ENCODE measurements around the gene CELA2A. TPM values are rescaled to one million over a fixed set of nuclear protein-coding genes. Genes with fewer than 3 reads are reported as not detected.

CELA2A gene
- polyA plus RNA-seq (ENCODE audit: insufficient read length in 10 of 10): under 1 TPM in 6 of 10 donors, not detected in 4; 0.20 to 0.80 (median 0.49) TPM
- long read RNA-seq, donor 1: 0 reads
- long read RNA-seq, donor 2: 0 reads
- long read RNA-seq, donor 3: 0 reads
- long read RNA-seq, donor 4: 0 reads
- long read RNA-seq, donor 5: 0 reads
- long read RNA-seq, donor 6: 0 reads
- long read RNA-seq, donor 7: 0 reads
- long read RNA-seq, donor 8: 0 reads
- long read RNA-seq, donor 9: 0 reads

DNA sequence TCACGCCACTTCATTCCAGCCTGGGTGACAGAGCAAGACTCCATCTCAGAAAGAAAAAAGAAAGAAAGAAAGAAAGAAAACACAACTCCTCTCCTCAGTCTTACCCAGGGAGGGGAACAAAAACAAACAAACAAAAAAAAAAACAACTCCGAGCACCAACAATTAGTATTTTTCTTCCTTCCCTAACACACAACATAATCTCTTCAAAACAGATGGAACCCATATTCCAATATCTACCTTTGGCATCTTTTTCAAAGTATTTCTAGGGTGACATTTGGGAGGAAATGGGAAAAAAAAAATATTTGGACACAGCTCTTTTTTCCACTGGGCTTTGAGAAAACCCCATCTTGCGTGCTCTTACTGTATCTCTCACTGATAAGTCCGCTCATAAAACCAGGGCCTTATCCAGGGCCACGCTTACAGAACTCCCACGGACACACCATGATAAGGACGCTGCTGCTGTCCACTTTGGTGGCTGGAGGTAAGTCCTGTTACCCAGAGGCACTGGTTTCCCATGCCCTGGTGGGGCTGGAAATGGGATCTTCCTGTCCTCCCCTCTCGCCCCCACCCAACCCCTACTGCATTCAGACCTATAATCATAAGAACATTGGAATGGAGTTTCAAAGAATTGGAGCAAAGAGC, at the start of gene CELA2A:
Gene CELA2A (plus strand): TSS at position 420 of the 642 bp plus-strand sequence. CDS start 22 bp downstream, at position 442.
- no peak for DNase-seq

DNA sequence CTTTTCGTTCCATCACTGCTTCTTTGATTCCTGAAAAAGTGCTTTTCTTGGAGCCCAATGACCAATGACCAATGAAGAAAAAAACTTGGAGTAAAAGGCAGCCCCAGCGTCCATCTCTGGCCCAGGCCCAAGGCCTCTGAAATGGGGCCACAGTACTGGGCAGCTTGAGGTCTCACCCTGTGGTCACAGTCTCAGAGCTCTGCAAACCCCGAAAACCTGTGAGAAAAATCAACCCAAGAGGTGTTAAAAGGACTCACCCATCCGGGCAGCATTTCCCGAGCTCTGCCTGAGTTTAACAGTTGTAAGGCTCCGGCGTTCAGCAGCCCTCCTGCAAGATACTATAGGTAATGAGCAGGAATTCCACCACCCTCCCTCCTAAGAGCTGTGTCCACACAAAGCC, 49.0 kb upstream of the CELA2A start:
- no peak for DNase-seq

DNA sequence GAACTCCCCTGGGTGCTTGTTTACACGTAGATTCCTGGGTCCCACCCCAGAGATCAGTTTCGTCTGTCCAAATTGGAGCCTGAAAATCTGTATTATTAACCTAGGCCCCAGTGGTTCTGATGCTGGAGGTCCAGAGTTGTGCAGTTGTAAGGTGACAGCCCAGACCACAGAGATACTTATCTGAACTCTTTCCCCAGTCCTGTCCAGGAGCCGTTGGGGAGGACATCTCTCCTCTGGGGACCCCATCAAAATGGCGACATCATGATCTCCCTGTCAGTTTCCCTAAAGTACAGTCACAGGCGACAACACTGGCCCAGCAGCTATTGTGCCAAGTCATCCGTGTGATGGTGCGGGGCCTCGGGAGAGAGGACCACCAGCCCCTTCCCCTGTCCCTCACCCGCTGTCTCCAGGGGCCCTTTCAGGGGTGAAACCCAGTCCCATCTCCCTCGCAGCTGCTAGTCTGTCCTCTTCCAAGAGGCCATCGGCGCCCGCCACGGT, 47.6 kb upstream of the CELA2A start:
- DNase-seq: no peak

DNA sequence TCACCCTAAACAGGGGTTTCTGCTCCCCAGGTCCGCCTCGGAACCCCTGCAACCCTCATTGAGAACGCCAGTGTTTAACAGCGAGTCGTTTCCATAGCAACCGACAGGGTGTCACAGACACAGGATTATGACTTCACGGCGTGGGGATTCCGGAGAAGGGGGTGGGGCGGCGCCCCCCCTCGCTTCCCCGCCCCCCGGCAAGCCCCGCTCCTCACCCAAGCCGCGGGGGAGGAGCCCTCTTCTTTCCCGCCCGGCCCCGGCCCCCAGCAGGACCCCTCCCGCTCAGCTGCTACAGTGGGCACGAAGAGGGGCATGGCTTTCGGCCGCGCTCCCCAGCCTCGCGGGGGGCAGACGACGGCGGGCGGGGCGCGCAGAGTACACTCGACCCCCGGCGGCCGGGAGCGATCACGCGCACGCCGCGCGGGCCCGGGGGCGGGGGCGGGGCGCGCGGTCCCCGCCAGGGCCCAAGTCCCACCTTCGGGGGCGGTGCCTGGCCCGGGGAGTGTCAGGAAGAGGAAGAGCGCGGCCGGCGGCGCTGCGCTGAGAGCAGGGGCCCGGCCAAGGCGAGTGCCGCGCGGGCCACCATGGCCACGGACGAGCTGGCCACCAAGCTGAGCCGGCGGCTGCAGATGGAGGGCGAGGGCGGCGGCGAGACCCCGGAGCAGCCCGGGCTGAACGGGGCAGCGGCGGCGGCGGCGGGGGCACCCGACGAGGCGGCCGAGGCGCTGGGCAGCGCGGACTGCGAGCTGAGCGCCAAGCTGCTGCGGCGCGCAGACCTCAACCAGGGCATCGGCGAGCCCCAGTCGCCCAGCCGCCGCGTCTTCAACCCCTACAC, 46.9 kb upstream of the CELA2A start, which contains the start of gene EFHD2:
Gene EFHD2 (plus strand): TSS at position 501 of the 835 bp plus-strand sequence. CDS start 84 bp downstream, at position 585.
- peak; percentile 76 to 93 (median 86) for DNase-seq

DNA sequence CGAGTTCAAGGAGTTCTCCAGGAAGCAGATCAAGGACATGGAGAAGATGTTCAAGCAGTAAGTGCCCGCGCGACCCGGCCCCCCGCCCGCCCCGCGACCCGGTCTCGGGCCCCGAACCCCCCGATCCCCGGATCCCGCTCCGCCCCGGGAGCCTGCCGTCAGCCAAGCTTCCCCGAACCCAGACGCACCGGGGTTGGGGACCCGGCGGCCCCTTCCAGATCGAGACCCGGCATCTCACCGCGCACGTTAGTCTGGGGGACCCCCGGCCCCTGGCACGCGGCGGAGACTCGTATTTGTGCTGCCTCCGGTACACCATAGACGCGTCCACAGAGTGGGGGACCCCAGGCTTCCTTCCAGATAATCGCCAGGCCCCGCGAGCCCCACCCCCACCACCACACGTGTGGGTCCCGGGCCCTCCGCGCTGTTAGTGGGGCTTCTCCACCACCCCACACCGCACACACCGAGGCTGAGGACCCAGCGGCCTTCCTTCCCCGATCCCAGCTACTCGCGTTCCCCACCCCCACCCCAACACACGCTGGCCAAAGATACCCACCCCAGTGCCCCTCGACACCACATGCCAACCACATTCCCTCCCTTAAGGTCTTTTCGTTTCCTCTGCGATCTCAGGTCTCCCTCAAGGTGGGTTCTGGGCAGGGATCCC, 46.2 kb upstream of the CELA2A start:
- no peak for DNase-seq

DNA sequence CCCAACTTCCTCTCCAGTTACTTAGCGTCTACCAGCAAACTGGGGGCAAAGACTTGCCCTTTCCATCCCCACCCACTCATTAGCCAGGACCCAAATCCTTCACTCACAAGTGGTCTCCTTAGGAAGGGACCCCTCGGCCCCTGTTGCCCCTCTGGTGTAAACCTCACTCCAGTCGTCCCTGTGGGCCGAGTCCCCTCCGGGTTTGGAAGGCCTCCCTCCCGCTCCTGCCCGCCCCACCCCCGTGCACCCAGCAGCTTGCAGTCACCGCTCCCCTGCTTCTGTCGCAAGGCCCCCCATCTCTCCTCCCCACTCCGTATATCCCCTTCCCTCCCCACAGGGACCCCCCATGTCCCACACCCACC, 45.7 kb upstream of the CELA2A start:
- DNase-seq: no peak

DNA sequence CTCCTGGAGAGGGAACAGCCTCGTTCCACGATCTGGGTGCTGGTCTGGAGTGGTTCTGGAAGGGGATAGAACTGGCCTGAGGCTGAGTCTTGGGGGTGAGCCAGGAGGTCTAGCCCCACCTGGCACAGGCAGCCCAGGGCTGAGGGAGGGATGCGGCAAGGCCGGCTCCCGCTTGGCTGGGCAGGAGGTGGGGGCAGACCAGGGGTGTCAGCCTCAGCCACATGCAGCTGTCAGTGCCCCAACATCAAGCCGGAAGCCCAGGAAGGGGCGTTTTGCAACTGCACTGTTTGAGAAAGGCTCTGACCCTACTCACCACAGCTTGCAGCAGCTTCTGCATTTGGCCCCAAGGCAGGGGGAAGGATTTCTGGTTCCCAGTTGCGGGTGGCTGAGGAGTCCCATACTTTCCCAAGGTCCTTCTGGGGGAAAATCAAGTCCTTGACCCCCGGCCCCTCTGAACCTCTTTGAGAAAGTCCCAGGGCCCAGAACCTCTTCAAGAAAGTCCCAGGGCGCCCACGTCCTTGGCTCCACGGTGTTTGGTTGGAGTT, 44.9 kb upstream of the CELA2A start:
- DNase-seq: peak in 1 of 3 donors; percentile 56

DNA sequence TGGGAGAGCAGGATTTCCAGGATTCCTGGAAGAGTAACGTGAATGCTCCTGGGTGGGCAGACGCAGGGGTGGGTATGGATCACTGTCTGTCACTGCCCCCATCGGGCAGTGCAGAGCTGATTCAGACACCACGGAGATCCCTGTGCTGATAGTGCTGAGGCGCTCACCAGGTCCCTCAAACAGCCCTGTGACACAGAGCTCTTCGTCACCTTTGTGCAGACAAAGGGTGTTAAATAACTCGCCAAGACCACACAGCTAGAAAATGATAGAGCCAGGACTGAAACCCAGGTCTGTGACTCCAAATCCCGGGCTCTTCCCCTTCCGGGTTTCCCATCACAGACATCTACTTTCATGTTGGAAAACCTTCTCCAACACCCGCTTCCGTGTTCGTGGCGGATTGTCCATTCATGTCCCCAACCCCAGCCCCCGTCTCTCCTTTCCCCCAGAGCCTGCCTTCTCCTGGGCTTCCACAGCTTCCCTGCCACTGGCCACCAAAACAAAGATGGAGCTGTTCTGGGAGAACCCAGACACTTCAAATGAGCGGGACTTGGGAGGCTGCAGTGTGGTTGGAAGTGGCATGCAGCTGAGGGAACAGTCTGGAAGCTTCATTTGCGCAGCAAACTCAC, 44.2 kb upstream of the CELA2A start:
- DNase-seq: no peak

DNA sequence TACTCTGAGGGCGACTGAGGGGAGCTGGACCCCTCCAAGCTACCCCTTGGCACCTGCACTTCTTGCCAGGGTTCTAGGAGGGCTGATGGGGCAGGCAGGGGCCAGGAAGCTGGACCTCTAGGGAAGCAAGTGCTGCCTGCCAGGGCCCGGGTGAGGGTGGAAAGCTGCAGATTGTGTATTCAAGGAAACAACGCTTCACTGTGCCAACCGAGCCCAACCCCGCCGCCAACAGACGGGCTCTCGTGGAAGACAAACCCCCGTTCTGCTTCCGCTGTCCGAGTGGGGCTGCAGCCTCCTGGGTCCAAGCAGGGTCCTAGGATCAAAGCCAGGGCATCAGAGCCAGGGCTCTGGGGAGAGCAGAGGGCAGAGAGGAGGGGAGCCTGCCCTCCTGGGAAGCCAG, 43.7 kb upstream of the CELA2A start:
- no peak for DNase-seq

DNA sequence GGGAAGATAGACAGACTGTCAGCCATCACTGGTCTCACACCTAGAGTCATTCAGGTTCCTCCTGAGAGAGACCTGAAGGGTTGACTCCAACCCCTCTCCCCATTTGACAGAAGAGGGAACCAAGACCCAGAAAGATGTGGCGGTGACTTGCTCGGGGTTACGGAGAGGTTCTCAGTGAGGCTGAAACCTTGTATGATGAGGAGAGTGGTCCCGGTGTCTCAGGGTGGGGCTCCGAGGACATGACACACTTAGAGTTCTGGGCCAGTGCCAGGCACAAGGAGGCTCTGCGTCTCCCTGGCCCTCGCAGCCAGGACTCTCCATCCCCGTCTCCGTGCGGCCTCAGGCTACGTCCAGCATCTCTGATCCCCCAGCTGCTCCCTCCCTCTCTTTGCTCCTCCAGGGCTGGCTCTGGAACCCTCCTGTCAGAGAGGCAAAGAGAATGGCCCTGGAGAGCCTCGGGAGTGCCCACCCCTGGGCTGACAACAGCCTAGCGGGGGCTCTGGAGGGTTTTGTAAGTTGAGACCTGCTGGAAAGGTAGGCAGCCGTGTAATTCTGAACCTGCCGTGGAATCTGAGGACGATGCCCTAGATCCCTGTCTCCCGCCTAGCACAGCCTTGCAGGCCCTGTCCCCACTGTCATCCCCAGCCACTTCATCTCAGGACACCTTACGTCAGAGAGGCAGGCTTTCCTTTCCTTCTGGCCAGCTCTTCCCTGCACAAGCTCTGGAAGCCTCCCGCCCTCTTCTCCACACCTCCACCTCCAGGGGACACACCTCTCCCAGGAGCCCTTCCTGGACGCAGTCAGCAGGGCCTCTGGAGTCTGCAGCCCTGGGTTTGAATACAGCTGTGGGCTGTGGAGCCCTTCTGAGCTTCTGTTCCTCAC, 42.7 kb upstream of the CELA2A start:
- no peak for DNase-seq

DNA sequence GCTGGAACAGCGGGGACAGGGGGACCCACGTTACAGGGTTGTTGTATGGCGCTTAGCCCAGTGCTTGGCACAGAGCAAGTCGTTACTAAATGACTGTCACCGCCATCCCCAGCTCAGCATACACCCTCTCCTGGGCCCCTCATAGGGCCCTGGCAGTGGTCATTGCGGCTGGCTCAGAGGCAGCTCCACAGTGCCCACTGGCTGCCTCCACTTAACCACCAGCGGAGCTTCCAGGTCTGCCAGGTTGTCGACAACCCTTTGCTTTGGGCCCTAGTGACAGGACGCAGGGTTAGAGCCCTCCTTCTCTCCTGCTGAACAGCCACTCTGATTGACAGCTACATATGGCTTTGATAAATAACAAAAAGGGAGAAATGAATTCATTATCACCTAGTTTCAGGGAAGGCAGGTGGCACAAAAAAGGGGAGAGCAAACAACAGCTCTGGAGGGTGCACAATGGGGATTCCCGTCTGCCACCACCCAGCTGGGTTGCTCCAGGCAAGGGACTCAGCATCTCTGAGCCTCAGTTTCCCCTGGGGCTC, 42.0 kb upstream of the CELA2A start:
- DNase-seq: no peak

DNA sequence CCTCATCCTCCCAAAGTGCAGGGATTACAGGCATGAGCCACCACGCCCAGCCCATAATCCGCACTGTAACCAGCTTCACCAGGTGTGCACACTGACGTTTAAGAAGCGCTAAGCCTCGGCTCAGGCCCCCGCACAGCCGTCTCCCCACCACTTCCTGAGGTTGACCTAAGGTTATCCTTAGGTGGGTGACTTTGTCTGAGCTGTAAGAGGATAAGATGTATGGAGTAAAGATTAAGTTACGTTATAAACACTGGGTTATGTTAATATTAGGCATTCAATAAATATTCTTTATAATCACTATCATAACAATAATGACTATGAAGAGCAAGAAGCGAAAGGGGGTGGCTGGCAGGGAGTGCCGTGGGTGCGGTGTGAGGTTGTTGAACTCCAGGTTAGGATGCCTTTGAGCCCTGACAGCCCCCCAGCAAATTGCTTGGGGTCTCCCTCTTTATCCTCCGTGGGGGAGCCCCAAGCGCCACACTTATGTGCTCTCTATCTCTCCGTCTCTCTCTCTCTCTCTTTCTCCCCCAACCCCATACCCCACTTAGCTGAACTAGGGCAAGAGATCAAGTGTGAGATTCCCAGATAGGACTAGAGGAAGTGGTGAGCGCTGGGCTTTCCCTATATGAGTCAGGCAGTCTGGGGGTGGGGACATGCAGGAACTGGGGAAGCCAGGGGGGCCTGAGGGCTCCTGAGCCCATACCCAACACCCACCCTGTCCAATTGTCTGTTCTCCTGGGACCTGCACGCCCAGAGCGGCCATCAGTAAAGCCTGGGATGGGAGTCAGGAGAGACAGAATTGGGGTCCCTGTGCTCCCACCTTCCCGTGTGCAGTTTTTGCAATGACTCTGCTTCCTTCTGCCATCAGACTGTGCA, 39.2 kb upstream of the CELA2A start:
- DNase-seq: no peak

DNA sequence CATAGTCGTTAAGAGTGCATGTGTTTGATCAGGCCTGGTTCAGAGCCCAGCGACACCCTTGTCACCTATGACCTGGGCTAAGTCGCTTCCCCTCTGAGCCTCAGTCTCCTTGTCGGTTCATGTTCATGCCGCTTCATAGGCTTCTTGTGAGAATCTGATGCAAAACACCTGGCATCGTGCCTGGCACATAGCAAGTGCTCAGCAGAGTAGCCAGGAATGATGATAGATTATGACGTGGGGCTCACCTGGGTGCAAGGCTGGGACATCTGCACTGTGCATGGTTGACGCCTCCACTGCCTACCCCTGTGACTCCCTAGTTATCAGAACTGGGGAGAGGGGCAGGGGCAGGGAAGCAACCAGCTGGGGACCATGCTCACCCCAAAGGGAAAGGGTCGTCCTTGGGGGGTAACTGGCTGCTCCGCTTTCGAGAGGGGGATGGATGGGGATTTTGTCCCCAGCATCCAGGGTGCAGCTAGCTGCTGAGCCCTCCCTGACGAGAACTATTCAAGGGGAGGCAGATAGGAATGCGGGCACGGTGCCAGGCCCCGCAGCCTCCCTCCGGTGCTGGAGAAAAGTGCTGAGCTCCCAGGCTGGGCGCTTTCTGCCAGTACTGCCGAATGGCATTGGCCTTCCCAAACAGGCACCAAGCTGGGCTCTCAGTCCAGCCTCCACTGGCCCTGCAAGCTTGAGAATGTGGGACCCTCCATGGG, 37.6 kb upstream of the CELA2A start:
- DNase-seq: no peak

DNA sequence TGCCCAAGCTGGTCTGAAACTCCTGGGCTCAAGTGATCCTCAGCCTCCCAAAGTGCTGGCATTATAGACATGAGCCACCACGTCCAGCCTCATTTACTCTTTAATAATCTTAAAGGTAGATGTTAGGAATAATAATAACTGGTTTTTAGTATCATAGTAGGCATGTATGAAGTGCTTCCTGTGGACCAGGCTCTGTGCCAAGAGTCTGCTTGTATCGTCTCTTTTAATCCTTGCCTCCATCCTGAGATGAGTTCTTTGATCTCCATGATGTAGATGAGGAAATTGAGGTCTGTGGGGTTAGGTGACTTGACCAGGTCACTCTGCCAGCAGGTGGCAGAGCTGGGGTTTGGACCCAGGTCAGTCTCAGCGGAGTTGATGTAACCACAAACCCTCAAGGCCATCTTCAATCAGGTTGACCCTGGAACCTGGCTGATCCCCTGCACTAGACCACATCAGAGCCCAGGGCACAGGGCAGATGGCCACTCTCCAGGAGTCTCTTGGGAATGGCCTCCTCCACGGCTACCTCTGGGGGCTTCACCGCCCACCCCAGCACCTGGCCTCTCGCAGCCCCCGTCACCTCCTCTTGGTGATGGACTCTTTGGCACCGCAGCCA, 35.6 kb upstream of the CELA2A start:
- no peak for DNase-seq

DNA sequence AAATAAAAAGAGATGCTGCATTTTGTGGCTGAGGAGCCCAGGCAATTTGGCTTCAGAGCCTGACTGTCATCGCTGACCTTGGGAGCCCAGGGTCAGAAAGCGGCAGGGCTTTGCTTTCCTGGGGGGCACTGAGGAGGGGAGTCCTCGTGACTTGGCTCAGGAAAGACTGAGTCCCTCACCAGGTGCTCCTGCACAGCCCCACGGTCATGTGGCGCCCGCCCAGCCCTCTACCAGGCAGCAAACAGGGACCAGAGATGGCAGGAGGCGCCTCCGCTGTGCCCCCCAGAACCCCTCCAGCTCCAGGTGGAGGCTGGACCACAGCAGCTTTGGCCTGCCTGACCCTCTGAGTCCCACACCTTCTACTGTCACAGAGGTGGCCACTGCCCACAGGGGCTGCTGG, 33.7 kb upstream of the CELA2A start:
- no peak for DNase-seq

DNA sequence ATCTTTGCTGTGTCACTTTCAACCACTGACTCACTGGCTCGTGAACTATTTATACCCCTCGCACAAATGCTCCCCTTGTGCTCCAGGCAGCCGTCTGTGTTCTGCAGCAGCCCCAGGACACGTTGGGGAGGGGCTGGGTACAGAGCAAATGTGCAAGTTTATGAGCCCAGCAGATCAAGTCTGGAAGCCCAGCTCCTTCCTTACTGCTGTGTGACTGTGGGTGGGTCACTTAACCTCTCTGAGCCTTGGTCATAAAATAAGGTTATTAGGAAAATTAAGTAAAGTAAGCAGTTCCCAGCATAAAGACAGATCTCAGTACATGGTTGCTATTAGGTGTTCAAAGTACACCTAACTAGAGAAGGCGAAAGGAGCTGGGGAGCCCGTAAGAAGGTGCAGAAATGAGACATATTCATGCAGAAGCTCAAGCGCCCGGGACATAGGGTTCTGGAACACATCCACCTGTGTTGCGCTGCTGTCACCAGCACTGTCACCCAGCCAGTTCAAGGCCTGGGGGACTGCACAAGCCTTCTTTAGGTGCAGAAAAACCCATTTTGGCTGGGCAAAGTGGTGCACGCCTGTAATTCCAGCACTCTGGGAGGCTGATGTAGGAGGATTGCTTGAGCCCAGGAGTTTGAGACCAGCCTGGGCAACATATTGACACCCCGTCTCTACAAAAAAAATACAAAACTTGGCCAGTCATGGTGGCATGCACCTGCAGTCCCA, 33.0 kb upstream of the CELA2A start:
- no peak for DNase-seq

DNA sequence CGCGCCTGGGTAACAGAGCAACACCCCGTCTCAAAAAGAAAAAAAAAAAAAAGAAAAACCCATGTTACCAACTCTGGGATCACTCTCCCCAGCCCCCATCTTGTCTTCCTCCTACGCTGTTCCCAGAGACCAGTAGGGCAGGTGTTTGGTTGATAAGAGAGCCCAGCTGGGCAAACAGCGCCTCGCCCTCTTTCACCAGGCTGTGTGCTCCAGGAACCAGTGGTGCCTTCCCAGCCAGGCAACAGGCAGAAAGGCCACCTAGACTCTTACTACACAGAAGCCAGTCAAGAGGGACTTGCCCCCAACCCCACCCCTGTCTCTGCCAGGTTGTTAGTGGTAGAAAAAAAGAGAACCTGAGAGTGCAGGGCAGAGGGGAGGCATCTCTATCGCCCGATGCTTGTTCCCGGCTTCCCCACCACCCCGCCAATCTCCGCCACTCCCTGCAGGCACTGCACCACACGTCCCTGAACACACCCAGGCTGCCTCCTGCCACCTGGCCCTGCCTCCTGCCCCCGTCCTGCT, 32.3 kb upstream of the CELA2A start:
- no peak for DNase-seq
